Fibroblast of mammary gland (primary cell): Measurements from ENCODE around the gene XRCC5.

Source experiments
- DNase-seq: peaks from one replicate; pipeline ENCODE4 v3.0.0-alpha.2; 2010; ENCODE audit warnings: low read depth
- H3K4me3 ChIP-seq: 2 replicates; pipeline ENCODE4 v1.5.1; 2011; ENCODE audit warnings: low read depth, mild to moderate bottlenecking, low read length, moderate library complexity; ENCODE audit not compliant: control insufficient read depth
- CTCF ChIP-seq: conservative IDR thresholded peaks from 2 replicates; pipeline ENCODE4 v1.5.1; 2011; ENCODE audit warnings: low read depth, low read length, inconsistent platforms; ENCODE audit not compliant: control insufficient read depth, insufficient read depth

The XRCC5 gene

GRCh38 chr2:216108967-216109921 is at the start of gene XRCC5:
Gene XRCC5, plus strand, starts transcription at chr2:216109348. Its CDS starts 89 bp downstream, at chr2:216109437.
- peak; percentile 95 for DNase-seq
- peak within 1 kb of the TSS; percentile 98 for H3K4me3 ChIP-seq
- TF ChIP-seq CTCF, result no peak

GRCh38 chr2:216064014-216064630 is 45.0 kb upstream of the XRCC5 start:
- peak; percentile 17 for DNase-seq
- TF ChIP-seq CTCF, result peak; percentile 8
- no peak overlapping the region for H3K4me3 ChIP-seq

GRCh38 chr2:216064665-216065064 is 44.5 kb upstream of the XRCC5 start:
- no peak overlapping the region for H3K4me3 ChIP-seq
- no peak for TF ChIP-seq CTCF
- DNase-seq, result no peak

- H3K4me3 ChIP-seq, result no peak overlapping the region
- TF ChIP-seq CTCF, result no peak
- peak; percentile 77 for DNase-seq
Observed at GRCh38 chr2:216066230-216066629, 42.9 kb upstream of the XRCC5 start.

- TF ChIP-seq CTCF, result no peak
- DNase-seq, result no peak
Observed at GRCh38 chr2:216069028-216069427, 40.1 kb upstream of the XRCC5 start.

GRCh38 chr2:216070195-216070594 is 39.0 kb upstream of the XRCC5 start:
- DNase-seq, result no peak
- TF ChIP-seq CTCF, result no peak
- no peak overlapping the region for H3K4me3 ChIP-seq

More at GRCh38 chr2:216069028-216069427, 40.1 kb upstream of the XRCC5 start:
- no peak overlapping the region for H3K4me3 ChIP-seq
